Activated CD4-positive, CD25-positive, alpha-beta regulatory T cell treated with anti-CD3 and anti-CD28 coated beads, Interleukin-2, amount 50 U/mL, for 24 hours (primary cell): ENCODE measurements around the gene PACSIN2.
"Not testable (repeated sequence)": the region's sequence is repeated elsewhere in the genome, so short reads cannot be mapped to it uniquely, and the experiment has no call there.

Experiments used
- ATAC-seq, 2 donors: fragments of 150-1000 bp; cut with Tn5 transposase; one replicate each; pipeline ENCODE4 v1.10.0; 2021; ENCODE audit warnings: mild to moderate bottlenecking in 1 of 2, moderate library complexity in 1 of 2

Gene PACSIN2

DNA sequence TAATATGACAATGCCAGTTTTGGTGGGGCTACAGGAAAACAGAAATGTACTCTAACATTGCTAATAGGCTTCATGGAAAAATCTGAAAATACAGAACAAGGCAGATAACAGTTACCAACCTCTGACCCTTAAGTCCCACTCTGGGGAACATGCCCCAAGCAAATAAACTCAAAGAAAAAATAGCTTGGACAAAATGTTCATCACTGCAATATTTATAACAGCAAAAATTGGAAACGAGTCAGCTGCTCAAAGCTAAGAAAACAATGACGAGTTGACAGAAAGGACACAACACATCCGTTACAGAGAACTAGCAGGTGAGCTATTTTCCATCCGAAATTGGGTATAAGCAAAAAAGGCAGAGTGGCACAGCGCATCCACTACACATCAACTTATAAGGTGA, 70.5 kb downstream of the PACSIN2 start:
- ATAC-seq: no peak

DNA sequence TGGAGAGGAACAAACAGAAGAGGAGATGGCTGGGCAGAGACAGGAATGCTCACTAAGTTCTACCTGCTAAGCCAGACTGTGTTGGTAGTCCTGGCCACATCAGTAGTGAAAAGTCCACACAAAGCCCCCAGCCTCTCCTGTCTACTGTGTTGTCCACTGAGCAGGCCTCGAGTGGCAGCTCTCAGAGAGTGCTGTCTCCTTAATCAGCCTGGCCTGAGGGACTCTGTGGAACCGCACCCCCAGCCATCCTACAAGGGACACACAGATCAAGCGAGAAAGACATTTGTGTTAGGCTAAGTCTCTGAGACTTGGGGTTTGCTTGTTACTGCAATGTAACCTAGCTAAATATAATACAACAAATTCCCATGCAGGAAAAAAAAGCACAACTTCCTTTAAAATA, 71.0 kb downstream of the PACSIN2 start:
- no peak for ATAC-seq

DNA sequence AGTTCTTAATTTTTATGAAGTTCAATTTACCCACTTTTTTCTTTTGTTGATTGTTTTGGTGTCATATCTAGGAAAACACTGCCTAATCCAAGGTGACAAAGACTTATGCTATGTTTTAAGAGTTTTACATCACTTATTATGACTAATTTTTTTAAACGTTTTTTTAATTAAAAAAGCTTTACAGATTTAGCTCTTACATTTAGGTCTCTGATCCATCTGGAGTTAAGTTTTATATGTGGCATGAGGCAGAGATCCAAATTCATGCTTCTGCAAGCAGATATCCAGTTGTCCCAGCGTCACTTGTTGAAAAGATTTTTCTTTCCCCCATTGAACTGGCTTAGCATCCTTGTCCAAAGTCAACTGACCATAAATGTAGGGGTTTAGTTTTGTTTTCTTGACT, 72.6 kb downstream of the PACSIN2 start:
- no peak for ATAC-seq

DNA sequence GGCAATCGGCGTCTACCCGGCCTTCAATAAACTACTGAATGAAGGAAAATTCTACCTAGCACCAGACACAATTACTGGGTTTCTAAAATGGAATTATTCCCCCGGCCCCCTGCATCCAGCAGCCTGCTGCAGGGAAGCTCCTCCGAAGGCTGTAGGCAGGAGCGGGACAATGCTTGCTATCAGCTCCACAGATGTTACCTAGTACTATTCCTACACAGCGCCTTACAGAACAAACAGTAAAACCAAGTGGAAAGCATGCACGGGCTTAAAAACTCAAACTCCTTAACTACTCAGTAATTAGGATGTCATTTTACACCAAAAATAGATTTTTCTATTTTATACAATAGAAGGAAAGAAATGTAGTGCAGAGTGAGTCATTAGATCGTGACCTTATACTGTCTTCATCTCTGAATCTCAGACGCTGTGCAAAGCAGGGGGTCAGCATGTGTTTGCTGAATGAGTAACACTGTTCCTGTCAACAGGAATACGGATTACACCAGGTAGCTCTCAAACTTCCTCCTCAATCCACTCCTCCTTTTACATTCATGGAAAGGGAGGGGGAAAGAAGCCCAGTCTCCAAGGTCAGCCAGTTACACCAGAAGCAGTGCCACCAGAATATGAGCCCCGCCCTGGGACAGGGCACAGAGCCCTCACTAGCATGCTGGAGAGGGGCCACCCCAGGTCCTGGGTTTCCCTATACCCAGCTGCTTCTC, 74.9 kb downstream of the PACSIN2 start:
- no peak for ATAC-seq

DNA sequence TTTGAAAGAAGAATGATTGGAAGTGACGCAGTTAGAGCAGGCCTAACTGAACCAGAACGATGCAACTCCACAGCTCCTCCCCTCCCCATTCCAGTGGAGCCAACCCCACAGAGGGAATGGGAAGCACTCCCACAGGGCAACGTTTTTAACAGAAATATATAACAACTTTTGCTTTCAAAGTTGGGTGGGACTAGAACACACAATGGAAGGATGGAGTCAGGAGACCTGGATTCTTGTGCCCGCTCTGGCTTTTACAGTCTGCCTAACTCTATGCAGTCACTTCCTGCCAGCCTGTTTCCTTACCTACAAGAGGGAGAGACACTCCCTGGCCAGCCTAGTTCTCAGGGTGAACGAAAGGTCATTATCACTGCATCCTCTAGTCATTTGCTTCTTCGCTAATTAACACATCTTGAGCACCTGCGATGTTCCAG, 75.5 kb downstream of the PACSIN2 start:
- peak in 1 of 2 donors; percentile 11 for ATAC-seq

DNA sequence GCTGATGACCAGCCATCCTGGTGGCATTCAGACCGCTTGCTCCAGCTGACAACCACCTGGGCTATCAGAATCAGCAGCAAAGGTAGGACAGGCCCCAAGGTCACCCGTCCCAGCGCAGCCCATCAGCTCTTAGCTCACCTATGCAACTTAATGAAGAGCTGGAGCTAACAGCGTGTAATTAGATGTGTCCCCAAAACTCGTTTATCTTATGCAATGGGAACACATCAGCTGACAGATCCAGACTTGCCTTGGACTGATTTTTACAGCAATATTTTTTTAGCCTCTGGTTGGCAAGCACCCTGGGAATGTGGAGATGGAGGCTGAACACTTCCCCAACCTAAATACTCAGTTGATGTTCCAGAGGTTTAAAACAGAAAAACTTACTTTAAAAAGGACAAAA, 76.0 kb downstream of the PACSIN2 start:
- no peak for ATAC-seq

DNA sequence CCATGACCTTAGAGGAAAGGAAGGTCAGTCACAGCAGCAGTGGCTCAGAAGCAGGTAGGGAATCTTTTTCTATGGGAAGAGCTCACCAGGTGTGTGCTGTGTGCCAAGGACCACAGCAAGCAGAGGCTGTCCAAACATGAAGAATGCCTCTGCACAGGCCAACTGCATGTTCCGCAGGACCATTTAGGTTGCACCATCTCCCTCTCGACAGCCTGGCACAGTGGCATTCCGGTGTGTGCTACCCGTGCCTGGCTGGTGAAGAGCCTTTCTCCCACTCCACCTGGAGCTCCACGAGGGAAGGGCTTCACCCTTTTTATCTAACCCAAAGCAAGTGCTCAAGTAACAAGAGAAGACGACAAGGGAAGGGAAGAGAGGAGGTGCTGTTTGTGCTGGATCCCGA, 76.5 kb downstream of the PACSIN2 start:
- no peak for ATAC-seq

DNA sequence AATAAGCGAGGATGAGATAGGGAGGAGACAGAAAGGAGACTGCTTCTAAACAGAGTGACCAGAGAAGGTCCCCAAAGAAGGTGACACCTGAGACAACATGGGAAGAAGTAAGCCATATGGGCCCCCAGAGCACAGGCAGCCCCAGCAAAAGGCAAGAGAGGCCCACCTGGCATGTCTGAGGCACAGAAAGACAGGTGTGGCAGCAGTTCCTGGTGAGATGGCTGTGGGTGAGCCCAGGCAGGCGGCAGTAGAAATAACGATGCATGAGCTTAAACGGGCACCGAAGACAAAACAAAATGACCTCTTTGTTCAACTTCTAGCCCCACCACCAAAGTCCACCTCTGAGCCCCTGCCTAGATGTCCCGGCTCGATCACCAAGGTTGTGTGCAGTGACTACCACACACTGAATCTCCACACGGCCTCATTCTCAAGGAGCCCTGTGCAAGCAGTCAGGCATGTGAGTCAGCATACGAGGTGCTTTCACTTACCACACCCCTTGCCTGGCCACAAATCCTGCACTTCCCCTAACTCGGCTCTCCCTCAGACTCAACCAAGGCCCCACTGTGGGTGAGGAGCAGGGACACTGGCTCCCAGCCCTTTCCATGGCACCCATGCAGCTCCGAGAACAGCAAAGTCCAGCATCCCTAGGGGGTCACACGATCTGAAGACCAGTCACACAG, 77.6 kb downstream of the PACSIN2 start:
- ATAC-seq: peak; percentile 83 to 87

DNA sequence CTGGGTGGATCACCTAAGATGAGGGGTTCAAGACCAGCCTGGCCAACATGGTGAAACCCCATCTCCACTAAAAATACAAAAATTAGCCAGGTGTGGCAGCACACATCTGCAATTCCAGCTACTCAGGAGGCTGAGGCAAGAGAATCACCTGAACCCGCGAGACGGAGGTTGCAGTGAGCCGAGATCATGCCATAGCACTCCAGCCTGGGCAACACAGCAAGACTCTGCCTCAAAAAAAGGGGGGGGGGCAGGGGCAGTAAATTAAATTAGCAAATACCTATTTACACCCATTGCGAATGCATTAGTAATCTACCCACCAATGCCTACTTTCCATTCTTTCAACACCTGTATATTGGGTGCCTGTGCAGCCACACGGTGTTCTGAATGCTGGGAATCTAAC, 78.3 kb downstream of the PACSIN2 start:
- not testable (repeated sequence) for ATAC-seq

DNA sequence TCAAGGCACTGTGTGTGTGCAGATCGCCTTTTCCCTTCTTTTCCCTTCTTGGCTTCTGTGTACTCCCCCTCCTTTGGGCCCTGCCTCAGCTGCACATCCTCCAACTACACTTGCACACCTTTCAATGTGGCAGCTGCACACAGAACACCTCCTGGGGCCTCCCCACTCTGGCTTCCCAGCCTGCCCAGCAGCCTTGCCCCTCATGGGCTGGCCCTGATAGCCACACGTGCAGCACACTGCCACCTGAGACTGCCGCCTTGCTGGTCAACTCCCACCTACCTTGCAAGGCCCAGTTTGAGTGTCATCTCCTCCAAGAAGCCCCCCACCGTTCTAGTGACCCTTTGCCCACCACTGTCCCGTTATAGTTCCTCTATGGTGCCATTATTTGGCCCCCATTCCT, 80.6 kb downstream of the PACSIN2 start:
- no peak for ATAC-seq

DNA sequence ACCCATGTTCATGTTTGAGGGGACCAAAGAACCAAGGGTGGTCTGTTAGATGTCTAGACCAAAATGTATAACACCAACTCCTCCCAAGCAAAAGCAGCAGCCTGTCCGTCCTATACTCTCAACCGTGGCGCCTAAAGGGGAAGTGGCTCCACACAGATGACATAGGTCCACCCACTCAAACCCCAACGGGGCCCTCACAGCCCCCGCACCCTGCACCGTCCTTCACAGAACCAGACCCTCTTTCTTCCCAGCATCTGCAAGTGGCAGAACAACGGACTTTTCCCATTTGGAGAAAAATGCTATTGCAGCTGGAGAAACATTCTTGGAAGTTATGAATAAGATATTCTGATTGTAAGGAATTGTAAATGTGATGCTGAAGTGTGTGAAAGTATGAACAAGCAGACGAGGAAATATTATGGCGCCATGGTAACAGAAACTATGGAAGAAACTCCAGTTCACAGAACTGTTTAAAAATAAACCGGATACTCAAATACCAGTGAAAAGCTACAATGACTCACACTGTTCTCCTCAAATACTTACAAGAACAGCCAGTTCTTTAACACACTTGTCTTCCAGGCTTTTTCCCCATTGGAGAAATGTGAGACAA, 81.4 kb downstream of the PACSIN2 start:
- ATAC-seq: peak; percentile 29 to 48

DNA sequence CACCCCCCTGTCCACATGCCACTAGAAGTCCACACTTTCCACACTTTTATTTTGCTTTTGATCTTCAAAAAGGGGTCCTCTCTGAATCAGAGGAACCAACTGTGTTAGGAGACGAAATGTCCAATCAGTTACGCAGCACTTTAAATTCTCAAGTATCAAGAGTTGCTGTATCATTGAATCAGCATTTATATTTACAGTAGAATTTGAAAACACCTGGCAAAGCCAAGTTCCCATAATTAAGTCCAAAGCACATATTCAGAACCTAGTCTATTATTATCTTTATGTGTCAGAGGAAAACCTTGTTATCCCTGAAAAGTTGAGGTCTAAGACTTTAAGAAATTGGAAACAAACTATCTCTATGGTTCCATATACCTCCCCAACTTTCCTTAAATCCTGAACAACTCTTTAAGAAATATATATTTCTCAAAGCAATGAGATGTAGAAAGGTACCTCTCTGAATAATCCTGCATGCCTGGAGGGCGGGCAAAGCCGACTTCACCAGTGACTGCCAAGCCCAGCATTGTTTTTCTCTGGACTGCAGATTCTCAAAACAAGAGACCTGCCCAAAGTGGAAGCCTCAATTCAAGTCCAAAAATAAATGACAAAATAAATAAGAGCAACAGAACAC, 82.0 kb downstream of the PACSIN2 start:
- ATAC-seq: no peak

DNA sequence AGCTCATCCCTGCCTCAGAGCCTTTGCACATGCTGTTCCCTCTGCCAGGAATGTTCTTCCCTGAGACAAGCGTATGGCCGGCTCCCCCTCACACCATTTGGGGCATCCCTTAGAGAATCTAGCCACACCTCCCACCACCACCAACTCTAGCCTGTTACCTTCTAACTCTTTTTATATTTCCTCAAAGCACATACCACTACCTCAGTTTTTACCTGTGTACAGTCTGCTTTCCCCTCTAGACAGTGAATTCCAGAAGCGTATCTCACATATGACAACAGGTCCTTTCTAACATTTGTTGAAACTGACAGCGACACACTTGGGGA, 82.8 kb downstream of the PACSIN2 start:
- ATAC-seq: no peak

DNA sequence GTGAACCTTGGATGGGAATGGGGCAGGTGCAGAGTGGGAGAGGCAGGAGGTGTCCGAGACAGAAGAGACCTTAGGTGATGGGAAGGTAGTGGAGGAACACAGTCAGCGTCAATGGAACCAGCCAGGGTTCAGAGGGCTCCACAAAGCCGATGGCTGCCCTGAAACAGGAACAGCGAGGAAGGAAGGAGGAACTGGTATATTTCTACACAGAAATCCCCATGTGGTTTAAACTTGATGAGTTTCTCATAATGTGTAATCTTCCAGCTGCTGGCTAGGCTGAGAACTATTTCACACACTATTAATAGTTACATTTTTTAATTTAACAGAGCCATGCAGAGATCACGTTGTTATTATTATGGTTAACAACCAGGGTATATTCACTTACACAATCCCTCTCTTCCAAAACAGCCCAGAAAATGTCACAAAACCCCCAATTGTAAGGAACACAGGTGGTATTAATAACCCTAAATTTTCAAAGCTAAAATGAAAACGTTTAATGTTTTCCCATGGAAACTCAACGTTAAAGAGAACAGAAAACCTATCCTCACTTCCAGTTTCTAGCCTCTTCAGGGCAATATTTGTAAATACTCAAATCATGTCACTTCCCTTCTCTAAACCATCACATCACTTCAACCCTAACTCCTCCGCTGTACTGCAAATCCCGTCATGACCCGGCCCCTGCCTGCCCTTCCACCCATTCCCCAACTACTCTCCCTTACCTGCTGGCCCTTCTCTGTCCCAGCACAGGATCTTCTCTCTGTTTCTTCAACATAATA, 83.3 kb downstream of the PACSIN2 start:
- peak; percentile 45 to 52 for ATAC-seq

DNA sequence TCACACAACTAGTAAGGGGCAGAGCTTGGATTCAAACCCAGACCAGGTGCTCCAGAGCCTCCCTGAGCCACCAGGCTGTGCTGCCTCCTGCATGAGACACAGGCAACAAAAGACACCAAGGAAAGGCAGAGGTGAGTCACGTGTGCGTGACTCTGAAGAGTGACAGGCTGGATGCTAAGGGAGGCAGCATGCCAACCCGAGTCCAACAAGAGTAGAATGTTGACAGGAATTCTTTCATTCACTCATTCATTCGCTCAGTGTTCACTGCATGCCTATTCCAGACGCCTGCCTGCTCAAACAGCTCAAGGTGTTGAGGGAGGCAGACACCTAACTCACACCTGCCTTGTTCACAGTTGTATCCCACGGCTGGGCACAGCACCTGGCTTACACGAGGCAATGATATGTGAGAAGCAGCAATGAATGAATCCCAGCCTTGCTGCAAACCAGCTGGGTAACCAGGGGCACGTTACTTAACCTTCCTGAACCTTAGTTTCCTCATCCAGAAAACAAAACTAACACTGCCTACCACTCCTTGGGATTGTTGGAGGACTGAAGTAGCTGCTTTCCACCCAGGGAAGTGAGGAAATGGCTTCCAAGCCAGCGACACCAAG, 84.0 kb downstream of the PACSIN2 start:
- peak; percentile 42 for ATAC-seq

DNA sequence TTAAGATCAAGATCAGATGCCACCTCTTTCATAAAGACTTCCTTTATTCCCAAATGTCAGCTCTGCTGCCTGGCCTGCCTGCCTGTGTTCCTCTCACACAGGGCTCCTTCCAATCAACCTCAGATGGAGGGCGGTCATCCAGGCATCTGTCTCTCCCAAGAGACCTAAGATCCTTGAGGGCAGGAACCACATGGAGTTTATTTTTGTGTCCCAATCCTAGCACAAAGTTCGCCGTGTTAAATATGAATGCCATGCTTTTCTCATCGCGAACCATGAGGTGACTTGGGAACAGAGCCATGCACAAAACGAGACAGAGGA, 85.2 kb downstream of the PACSIN2 start:
- ATAC-seq: no peak

DNA sequence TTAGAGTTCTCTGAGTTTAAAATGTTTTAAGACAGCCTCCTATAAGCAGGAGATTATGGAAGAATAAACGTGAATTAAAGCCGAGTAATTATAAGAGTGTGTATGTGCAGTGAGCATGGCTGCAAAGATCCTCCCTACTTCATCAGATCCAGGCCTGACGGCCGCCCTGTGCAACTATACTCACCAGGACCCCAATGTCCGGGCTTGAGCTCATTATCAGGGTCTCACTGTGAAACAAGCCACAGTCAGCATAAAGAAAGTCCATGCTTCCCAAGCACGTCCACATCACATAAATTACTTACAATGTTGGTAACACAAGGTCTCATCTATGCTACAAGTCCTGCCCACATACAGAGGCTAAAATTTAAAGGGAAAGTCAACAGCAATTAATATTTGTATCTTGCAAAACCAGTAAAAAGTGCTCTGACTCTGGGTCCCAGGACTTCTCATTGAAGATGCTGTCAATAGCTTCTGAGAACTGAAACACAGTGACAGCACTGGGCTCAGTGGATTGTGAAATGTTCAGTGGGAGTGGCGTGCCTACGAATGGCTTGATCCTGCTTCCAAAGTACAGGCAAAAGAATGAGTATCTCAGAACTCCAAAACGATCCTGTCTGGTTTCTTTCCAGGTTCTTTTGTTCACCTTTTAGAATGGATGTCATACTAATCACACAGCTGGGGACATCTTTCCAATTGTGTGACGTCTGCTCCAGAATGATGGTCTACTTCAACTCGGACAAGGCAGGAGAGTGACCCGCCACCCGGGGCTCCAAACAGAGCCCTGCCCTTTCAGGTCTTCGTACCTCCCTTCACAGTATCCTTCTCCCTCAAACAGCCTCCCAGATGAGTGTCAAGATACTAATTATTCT, 85.7 kb downstream of the PACSIN2 start:
- ATAC-seq: no peak

DNA sequence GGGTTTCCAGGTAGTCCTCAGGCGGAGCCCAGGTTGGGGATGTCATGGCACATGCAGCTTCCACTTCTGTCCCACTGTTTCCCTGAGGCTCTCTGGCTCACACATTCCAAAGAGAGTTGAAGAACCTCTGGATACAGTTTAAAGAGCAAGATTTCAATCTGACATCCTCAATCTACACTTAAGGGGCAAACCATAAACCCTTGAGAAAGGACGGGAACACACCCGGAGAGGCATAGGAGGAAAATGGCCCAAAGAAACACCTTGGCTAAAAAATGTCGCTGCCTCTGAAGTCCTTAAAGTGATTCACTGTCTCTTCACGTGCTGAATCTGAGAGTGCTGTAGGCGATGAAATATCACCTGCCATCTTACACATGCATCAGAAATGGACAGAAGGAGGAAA, 87.0 kb downstream of the PACSIN2 start:
- ATAC-seq: no peak

DNA sequence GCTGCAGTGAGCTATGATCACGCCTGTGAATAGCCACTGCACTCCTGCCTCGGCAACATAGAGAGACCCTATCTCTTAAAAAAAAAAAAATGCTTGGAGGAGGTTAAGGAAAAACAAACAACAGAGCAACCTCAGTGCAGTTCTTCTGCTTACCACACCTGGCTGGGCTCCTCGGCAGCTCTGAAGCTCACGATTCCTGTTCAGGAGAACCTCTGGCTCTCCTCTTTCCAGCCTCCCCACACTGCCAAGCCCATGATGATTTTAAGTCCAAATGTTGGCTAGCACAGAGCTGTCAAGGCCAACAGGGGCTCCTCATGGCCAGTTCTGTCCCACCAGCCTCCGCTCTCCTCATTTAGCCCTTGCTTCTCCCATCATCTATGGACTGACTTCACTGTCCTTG, 88.2 kb downstream of the PACSIN2 start:
- ATAC-seq: no peak

DNA sequence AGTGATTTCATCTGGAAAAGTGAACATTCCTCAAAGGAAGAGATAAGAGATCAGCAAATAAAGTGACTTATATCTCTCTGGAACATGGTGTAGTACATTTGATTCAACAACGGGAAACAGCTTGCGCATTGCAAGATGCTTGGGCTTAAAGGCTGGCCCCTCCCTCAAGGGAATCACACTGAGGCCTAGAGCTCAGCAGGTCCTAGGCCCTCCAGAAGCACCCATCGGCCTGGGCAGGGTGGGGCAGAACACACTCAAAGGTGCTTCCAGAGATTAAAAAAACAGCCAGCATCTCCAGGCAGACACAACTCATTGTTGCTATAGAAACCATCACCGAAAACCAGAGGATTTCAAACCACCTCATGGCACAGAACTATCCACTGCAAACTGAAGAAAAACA, 88.8 kb downstream of the PACSIN2 start:
- ATAC-seq: no peak

DNA sequence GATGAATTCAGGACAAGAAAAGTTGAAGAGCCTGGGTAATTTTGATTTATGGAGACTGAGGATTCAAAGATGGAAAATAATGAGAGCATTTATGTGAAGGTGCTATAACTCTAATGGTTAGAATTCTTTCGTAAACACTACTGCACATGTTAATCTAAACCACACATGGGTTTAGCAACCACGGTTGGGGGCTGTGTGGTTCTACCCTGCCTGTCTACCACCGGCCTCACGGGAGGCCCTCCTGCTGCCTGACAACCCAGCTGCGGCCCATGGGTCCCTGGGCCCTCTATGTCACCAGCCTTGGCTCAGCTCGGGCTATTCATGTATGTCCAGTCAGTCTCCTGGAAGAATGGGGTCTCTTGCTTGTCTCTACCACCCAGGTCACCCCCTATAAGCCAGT, 89.4 kb downstream of the PACSIN2 start:
- ATAC-seq: peak in 1 of 2 donors; percentile 38

DNA sequence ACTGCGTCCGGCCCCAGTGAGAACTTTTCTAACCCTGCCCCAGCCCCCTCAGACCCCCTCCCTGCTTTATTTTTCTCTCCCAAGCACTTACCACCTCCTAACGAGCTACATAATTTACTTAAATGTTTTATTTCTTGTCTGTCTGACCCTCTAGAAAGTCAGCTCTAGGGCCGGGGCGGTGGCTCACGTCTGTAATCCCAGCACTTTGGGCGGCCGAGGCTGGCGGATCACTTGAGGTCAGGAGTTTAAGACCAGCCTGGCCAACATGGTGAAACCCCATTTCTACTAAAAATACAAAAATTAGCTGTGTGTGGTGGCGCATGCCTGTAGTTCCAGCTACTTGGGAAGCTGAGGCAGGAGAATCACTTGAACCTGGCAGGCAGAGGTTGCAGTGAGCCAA, 89.9 kb downstream of the PACSIN2 start:
- not testable (repeated sequence) for ATAC-seq
